ENCODE data around the gene MAP4K5.

Gene MAP4K5

GRCh38 chr14:50475460-50475859, 56.9 kb downstream of the MAP4K5 start:
- DNase-seq: no peak

- DNase-seq: no peak
These were observed 60.4 kb downstream of the MAP4K5 start for GRCh38 chr14:50471838-50472465.

GRCh38 chr14:50469982-50470381, 62.4 kb downstream of the MAP4K5 start:
- no peak for DNase-seq

- DNase-seq: no peak
These were observed 70.3 kb downstream of the MAP4K5 start for GRCh38 chr14:50462111-50462510.

- no peak for DNase-seq
These were observed 78.5 kb downstream of the MAP4K5 start for GRCh38 chr14:50453869-50454268.

GRCh38 chr14:50452979-50453705, 79.2 kb downstream of the MAP4K5 start:
- DNase-seq: no peak

- no peak for DNase-seq
These were observed 80.1 kb downstream of the MAP4K5 start for GRCh38 chr14:50452296-50452695.

GRCh38 chr14:50451854-50452253, 80.5 kb downstream of the MAP4K5 start:
- DNase-seq: no peak

- DNase-seq: no peak
These were observed 84.9 kb downstream of the MAP4K5 start for GRCh38 chr14:50447461-50447860.

- no peak for DNase-seq
These were observed 97.8 kb downstream of the MAP4K5 start for GRCh38 chr14:50434528-50434927.

- DNase-seq: no peak
These were observed 100.2 kb downstream of the MAP4K5 start for GRCh38 chr14:50432131-50432530.

- no peak for DNase-seq
These were observed 106.6 kb downstream of the MAP4K5 start for GRCh38 chr14:50425816-50426215.

- no peak for DNase-seq
These were observed 107.3 kb downstream of the MAP4K5 start for GRCh38 chr14:50425105-50425504.

- no peak for DNase-seq
These were observed 108.8 kb downstream of the MAP4K5 start for GRCh38 chr14:50423529-50423928.

- no peak for DNase-seq
These were observed 110.9 kb downstream of the MAP4K5 start for GRCh38 chr14:50421499-50421898.

GRCh38 chr14:50417853-50418252, 114.5 kb downstream of the MAP4K5 start:
- DNase-seq: no peak

- DNase-seq: no peak
These were observed 121.4 kb downstream of the MAP4K5 start for GRCh38 chr14:50410921-50411320.

- no peak for DNase-seq
These were observed 122.3 kb downstream of the MAP4K5 start for GRCh38 chr14:50410071-50410470.

GRCh38 chr14:50407111-50407812, 125.1 kb downstream of the MAP4K5 start:
- no peak for DNase-seq

- DNase-seq: no peak
These were observed 128.9 kb downstream of the MAP4K5 start for GRCh38 chr14:50403419-50403818.

GRCh38 chr14:50402965-50403364, 129.4 kb downstream of the MAP4K5 start:
- no peak for DNase-seq

GRCh38 chr14:50400461-50400860, 131.9 kb downstream of the MAP4K5 start:
- DNase-seq: no peak

- DNase-seq: peak; percentile 9
These were observed 132.9 kb downstream of the MAP4K5 start for GRCh38 chr14:50399251-50400032.

Data from SHP77 treated with DMSO at 0.1 percent for 48 hours (cell line).